Loucy (cell line): ENCODE results near the gene GUCY1A2.

ENCODE experiments used
- EZH2phosphoT487 ChIP-seq: fragments of 200-600 bp; IDR thresholded peaks from 2 replicates; pipeline ENCODE4 v1.6.1; 2018; ENCODE audit warnings: antibody characterized with exemption, mild to moderate bottlenecking, moderate library complexity, borderline replicate concordance
- TF ChIP-seq, protein P1 (sequence below): fragments of 200-600 bp; sonication (generic); conservative IDR thresholded peaks from 2 replicates; pipeline ENCODE4 v1.5.1; 2014; ENCODE audit warnings: mild to moderate bottlenecking, antibody characterized with exemption, low read length

DNA sequence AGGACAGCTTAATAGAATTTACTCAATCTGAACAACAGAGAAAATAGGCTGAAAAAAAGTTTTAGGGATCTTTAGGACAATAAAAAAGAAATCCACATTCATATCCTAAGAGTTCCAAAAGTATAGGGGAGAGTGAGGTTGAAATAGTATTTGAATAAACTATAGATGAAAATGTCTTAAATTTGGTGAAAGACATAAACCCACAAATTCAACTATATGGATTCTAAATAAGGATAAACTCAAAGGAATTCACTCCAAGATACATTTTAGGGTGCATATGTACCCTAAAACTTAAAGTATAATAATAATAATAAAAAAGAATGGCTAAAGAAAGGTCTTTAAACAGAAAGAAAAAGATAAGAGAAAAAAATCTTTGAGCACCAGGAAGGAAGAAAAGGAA is 203.1 kb downstream of the GUCY1A2 start:
- TF ChIP-seq, protein P1, sequence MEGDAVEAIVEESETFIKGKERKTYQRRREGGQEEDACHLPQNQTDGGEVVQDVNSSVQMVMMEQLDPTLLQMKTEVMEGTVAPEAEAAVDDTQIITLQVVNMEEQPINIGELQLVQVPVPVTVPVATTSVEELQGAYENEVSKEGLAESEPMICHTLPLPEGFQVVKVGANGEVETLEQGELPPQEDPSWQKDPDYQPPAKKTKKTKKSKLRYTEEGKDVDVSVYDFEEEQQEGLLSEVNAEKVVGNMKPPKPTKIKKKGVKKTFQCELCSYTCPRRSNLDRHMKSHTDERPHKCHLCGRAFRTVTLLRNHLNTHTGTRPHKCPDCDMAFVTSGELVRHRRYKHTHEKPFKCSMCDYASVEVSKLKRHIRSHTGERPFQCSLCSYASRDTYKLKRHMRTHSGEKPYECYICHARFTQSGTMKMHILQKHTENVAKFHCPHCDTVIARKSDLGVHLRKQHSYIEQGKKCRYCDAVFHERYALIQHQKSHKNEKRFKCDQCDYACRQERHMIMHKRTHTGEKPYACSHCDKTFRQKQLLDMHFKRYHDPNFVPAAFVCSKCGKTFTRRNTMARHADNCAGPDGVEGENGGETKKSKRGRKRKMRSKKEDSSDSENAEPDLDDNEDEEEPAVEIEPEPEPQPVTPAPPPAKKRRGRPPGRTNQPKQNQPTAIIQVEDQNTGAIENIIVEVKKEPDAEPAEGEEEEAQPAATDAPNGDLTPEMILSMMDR = no peak
- TF ChIP-seq EZH2phosphoT487 = no peak
